HEK293T (cell line): ENCODE data around the gene MARK2.

Experiments used
- ARNT ChIP-seq: fragments of 450-650 bp; IDR thresholded peaks from 2 replicates; pipeline ENCODE4 v1.6.1; 2017; ENCODE audit warnings: mild to moderate bottlenecking
- BHLHE40 ChIP-seq: fragments of 450-650 bp; IDR thresholded peaks from 2 replicates; pipeline ENCODE4 v1.6.1; 2016; ENCODE audit warnings: mild to moderate bottlenecking, moderate library complexity, borderline replicate concordance
- FOXK2 ChIP-seq: fragments of 450-650 bp; IDR thresholded peaks from 2 replicates; pipeline ENCODE4 v1.6.1; 2016; ENCODE audit warnings: mild to moderate bottlenecking
- FOXM1 ChIP-seq: fragments of 450-650 bp; IDR thresholded peaks from 2 replicates; pipeline ENCODE4 v1.6.1; 2017; ENCODE audit warnings: mild to moderate bottlenecking, borderline replicate concordance
- L3MBTL2 ChIP-seq: fragments of 450-650 bp; conservative IDR thresholded peaks from 2 replicates; pipeline ENCODE4 v1.6.1; 2016; ENCODE audit warnings: mild to moderate bottlenecking
- LEF1 ChIP-seq: fragments of 450-650 bp; IDR thresholded peaks from 2 replicates; pipeline ENCODE4 v1.6.1; 2017; ENCODE audit warnings: mild to moderate bottlenecking, borderline replicate concordance
- SP1 ChIP-seq: fragments of 450-650 bp; IDR thresholded peaks from 2 replicates; pipeline ENCODE4 v1.6.1; 2017
- SUZ12 ChIP-seq: fragments of 450-650 bp; IDR thresholded peaks from 2 replicates; pipeline ENCODE4 v1.6.1; 2016; ENCODE audit warnings: mild to moderate bottlenecking

- TF ChIP-seq SP1 (no peak), L3MBTL2 (no peak), SUZ12 (no peak), BHLHE40 (no peak), LEF1 (no peak), FOXK2 (no peak), FOXM1 (no peak), ARNT (no peak)
These were observed 72.5 kb downstream of the MARK2 start for GRCh38 chr11:63911440-63911839.
